ENCODE measurements around the gene ZDBF2.

ZDBF2 gene

DNA sequence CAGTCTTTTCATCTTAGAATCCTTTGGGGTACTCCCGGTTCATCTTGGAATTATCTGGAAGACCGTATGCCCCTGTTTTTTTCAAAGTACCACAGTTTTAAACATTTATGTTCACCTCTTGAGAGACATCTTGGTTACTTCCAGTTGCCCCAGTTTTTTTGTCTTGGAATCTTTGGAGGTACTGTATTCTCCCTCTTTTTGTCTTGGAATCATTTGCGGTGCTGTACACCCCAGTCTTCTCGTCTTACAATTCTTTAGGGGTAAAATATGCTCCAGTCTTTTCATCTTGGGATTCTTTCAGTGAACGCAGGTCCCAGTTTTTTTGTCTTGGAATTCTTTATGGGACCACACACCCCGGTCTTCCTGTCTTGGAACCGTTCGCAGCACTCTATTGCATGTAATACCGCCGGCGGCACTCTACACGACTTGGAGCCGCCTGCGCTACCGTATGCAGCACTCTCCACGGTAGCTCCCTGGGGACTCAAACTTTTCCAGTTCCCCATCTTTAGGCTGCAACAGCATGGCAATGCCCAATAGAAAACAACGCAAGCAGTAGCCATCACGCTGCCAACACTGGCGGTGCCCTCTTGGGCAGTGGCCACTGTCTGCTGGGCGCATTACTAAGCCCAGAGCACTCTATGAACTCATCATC lies 21.2 kb upstream of the ZDBF2 start:
- no peaks in the 10 kb centered on the region for H3K36me3 ChIP-seq (ENCODE audit: control insufficient read depth in 2 of 2, insufficient read depth in 1 of 2, low read length in 2 of 2)
- POLR2A ChIA-PET: no interaction called here
- no peaks in the 10 kb centered on the region for H3K9me3 ChIP-seq (ENCODE audit: control insufficient read depth, insufficient read depth, low read depth, low read length)
- TF ChIP-seq ZNF311 (tag by site-specific recombination; IDR thresholded peaks at IDR 0.05; ENCODE audit: borderline replicate concordance): no peak
- TF ChIP-seq ZNF670 (tag by site-specific recombination; IDR thresholded peaks at IDR 0.05; ENCODE audit: low read depth): no peak
- no peak for TF ChIP-seq SALL2 (tag by site-specific recombination; IDR thresholded peaks at IDR 0.05; ENCODE audit: borderline replicate concordance)
- no peak overlapping the region for H3K4me3 ChIP-seq (ENCODE audit: low read depth, low read length)
- no peak overlapping the region for H3K27ac ChIP-seq (ENCODE audit: extremely low read depth, low read depth, low read length)
- no peaks in the 10 kb centered on the region for H3K4me1 ChIP-seq (ENCODE audit: control insufficient read depth, insufficient read depth, low read length)
- CTCF ChIA-PET: no interaction called here

DNA sequence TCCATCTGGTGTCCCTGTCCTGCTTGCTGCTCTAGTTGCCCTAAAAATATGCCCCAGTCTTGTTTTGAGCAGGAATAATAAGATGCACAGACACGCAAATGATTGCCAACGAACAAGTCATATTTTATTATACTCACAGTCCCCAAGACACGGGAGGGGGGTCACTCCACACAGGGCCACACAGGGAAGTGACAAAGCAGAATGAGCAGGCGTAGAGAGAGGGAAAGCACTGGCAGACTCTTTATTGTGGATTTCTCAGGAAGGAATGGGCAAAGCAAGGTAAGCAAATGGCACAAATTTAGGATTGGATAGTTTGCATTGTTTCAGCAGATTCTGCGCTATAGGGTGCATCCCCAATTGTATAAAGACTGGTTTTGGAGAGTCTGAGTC lies 20.7 kb upstream of the ZDBF2 start:
- Histone ChIP-seq H3K9me3 (ENCODE audit: control insufficient read depth, insufficient read depth, low read depth, low read length) (no peaks in the 10 kb centered on the region), H3K27ac (ENCODE audit: extremely low read depth, low read depth, low read length) (no peak overlapping the region), H3K4me1 (ENCODE audit: control insufficient read depth, insufficient read depth, low read length) (no peaks in the 10 kb centered on the region), H3K4me3 (ENCODE audit: low read depth, low read length) (no peak overlapping the region), H3K36me3 (ENCODE audit: control insufficient read depth in 2 of 2, insufficient read depth in 1 of 2, low read length in 2 of 2) (no peaks in the 10 kb centered on the region)
- TF ChIP-seq ZNF449 (tag by site-specific recombination; IDR thresholded peaks at IDR 0.05) (no peak), ZNF24 (tag by site-specific recombination; IDR thresholded peaks at IDR 0.05) (no peak), ZNF518A (tag by site-specific recombination; conservative IDR thresholded peaks at IDR 0.05; ENCODE audit: low read depth) (no peak), ZNF114 (tag by site-specific recombination; IDR thresholded peaks at IDR 0.05) (no peak), ZBTB49 (tag by site-specific recombination; IDR thresholded peaks at IDR 0.05; ENCODE audit: low read depth) (no peak), ZNF560 (tag by site-specific recombination; IDR thresholded peaks at IDR 0.05; ENCODE audit: borderline replicate concordance) (no peak), ZIC2 (tag by site-specific recombination; IDR thresholded peaks at IDR 0.05) (no peak), ZNF777 (tag by site-specific recombination; IDR thresholded peaks at IDR 0.05; ENCODE audit: borderline replicate concordance) (no peak), ZNF184 (tag by site-specific recombination; IDR thresholded peaks at IDR 0.05) (no peak), ZSCAN30 (tag by site-specific recombination; IDR thresholded peaks at IDR 0.05) (no peak), ZNF155 (tag by site-specific recombination; IDR thresholded peaks at IDR 0.05) (no peak), ZNF513 (tag by site-specific recombination; IDR thresholded peaks at IDR 0.05) (no peak)
- TF ChIP-seq, protein P1, sequence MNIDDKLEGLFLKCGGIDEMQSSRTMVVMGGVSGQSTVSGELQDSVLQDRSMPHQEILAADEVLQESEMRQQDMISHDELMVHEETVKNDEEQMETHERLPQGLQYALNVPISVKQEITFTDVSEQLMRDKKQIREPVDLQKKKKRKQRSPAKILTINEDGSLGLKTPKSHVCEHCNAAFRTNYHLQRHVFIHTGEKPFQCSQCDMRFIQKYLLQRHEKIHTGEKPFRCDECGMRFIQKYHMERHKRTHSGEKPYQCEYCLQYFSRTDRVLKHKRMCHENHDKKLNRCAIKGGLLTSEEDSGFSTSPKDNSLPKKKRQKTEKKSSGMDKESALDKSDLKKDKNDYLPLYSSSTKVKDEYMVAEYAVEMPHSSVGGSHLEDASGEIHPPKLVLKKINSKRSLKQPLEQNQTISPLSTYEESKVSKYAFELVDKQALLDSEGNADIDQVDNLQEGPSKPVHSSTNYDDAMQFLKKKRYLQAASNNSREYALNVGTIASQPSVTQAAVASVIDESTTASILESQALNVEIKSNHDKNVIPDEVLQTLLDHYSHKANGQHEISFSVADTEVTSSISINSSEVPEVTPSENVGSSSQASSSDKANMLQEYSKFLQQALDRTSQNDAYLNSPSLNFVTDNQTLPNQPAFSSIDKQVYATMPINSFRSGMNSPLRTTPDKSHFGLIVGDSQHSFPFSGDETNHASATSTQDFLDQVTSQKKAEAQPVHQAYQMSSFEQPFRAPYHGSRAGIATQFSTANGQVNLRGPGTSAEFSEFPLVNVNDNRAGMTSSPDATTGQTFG (tag by site-specific recombination; IDR thresholded peaks at IDR 0.05; ENCODE audit: borderline replicate concordance): no peak
- ChIA-PET CTCF (no interaction called here), POLR2A (no interaction called here)
